ENCODE data around the gene IFI44. TPM values are rescaled to one million over a fixed set of nuclear protein-coding genes. Genes with fewer than 3 reads are reported as not detected.

Gene IFI44
- total and polyA plus RNA-seq, 10 of the 15 experiments (the other 5 are each of a cell fraction or from before 2014, with no cell fraction given) = 37.7 to 272 (median 90.9) TPM

- TF ChIP-seq, protein P1, sequence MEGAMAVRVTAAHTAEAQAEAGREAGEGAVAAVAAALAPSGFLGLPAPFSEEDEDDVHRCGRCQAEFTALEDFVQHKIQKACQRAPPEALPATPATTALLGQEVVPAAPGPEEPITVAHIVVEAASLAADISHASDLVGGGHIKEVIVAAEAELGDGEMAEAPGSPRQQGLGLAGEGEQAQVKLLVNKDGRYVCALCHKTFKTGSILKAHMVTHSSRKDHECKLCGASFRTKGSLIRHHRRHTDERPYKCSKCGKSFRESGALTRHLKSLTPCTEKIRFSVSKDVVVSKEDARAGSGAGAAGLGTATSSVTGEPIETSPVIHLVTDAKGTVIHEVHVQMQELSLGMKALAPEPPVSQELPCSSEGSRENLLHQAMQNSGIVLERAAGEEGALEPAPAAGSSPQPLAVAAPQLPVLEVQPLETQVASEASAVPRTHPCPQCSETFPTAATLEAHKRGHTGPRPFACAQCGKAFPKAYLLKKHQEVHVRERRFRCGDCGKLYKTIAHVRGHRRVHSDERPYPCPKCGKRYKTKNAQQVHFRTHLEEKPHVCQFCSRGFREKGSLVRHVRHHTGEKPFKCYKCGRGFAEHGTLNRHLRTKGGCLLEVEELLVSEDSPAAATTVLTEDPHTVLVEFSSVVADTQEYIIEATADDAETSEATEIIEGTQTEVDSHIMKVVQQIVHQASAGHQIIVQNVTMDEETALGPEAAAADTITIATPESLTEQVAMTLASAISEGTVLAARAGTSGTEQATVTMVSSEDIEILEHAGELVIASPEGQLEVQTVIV (IDR thresholded peaks at IDR 0.05; ENCODE audit: borderline replicate concordance, partially characterized antibody) = no peak
- TF ChIP-seq CHD2 (IDR thresholded peaks at IDR 0.05; ENCODE audit: borderline replicate concordance, low read depth, low read length) (no peak), ESRRA (IDR thresholded peaks at IDR 0.05; ENCODE audit: low read length) (no peak), MYC (IDR thresholded peaks at IDR 0.05; ENCODE audit: insufficient read depth, insufficient read length, insufficient replicate concordance, low read length, severe bottlenecking) (no peak), NFYA (IDR thresholded peaks at IDR 0.05; ENCODE audit: borderline replicate concordance, low read depth, low read length) (no peak), KAT2A (conservative IDR thresholded peaks at IDR 0.05; ENCODE audit: control insufficient read depth, low read depth, low read length) (no peak), MYB (IDR thresholded peaks at IDR 0.05; ENCODE audit: borderline replicate concordance, low read depth, low read length) (no peak), NR2F1 (conservative IDR thresholded peaks at IDR 0.05) (no peak), RFX5 (IDR thresholded peaks at IDR 0.05; ENCODE audit: low read depth, low read length) (no peak), SMAD5 (IDR thresholded peaks at IDR 0.05; ENCODE audit: low read depth) (no peak), CBX5 (IDR thresholded peaks at IDR 0.05; ENCODE audit: low read depth) (no peak), MEF2A (IDR thresholded peaks at IDR 0.05; ENCODE audit: insufficient read depth, low read depth, low read length) (no peak)
- TF ChIP-seq, protein P2, sequence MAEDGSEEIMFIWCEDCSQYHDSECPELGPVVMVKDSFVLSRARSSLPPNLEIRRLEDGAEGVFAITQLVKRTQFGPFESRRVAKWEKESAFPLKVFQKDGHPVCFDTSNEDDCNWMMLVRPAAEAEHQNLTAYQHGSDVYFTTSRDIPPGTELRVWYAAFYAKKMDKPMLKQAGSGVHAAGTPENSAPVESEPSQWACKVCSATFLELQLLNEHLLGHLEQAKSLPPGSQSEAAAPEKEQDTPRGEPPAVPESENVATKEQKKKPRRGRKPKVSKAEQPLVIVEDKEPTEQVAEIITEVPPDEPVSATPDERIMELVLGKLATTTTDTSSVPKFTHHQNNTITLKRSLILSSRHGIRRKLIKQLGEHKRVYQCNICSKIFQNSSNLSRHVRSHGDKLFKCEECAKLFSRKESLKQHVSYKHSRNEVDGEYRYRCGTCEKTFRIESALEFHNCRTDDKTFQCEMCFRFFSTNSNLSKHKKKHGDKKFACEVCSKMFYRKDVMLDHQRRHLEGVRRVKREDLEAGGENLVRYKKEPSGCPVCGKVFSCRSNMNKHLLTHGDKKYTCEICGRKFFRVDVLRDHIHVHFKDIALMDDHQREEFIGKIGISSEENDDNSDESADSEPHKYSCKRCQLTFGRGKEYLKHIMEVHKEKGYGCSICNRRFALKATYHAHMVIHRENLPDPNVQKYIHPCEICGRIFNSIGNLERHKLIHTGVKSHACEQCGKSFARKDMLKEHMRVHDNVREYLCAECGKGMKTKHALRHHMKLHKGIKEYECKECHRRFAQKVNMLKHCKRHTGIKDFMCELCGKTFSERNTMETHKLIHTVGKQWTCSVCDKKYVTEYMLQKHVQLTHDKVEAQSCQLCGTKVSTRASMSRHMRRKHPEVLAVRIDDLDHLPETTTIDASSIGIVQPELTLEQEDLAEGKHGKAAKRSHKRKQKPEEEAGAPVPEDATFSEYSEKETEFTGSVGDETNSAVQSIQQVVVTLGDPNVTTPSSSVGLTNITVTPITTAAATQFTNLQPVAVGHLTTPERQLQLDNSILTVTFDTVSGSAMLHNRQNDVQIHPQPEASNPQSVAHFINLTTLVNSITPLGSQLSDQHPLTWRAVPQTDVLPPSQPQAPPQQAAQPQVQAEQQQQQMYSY (CRISPR knock-in tag; IDR thresholded peaks at IDR 0.05) = no peak
- TF ChIP-seq, protein P3, sequence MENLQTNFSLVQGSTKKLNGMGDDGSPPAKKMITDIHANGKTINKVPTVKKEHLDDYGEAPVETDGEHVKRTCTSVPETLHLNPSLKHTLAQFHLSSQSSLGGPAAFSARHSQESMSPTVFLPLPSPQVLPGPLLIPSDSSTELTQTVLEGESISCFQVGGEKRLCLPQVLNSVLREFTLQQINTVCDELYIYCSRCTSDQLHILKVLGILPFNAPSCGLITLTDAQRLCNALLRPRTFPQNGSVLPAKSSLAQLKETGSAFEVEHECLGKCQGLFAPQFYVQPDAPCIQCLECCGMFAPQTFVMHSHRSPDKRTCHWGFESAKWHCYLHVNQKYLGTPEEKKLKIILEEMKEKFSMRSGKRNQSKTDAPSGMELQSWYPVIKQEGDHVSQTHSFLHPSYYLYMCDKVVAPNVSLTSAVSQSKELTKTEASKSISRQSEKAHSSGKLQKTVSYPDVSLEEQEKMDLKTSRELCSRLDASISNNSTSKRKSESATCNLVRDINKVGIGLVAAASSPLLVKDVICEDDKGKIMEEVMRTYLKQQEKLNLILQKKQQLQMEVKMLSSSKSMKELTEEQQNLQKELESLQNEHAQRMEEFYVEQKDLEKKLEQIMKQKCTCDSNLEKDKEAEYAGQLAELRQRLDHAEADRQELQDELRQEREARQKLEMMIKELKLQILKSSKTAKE (IDR thresholded peaks at IDR 0.05; ENCODE audit: low read depth, poor library complexity, severe bottlenecking) = no peak
Observed at GRCh38 chr1:78667939-78668338, 18.3 kb downstream of the IFI44 start (continued).
